G401.6 (cell line): ENCODE measurements around the gene FMNL2.

Experiments
- FAIRE-seq: peaks from 2 replicates; lab custom pipeline; 2012; peaks lifted over from hg19 to GRCh38; lab: Jason Lieb, UNC

Gene FMNL2

GRCh38 chr2:152558158-152558984 lies 223.4 kb downstream of the FMNL2 start:
- no peak for FAIRE-seq

GRCh38 chr2:152559008-152559407 lies 224.0 kb downstream of the FMNL2 start:
- no peak for FAIRE-seq

- no peak for FAIRE-seq
Measured at GRCh38 chr2:152560166-152560565, 225.2 kb downstream of the FMNL2 start.

- no peak for FAIRE-seq
Measured at GRCh38 chr2:152560873-152561595, 226.1 kb downstream of the FMNL2 start.

- no peak for FAIRE-seq
Measured at GRCh38 chr2:152562198-152562884, 227.4 kb downstream of the FMNL2 start.

- FAIRE-seq = no peak
Measured at GRCh38 chr2:152563764-152564163, 228.8 kb downstream of the FMNL2 start.

GRCh38 chr2:152564754-152565551 lies 230.0 kb downstream of the FMNL2 start:
- FAIRE-seq = no peak

- FAIRE-seq = no peak
Measured at GRCh38 chr2:152565884-152566727, 231.1 kb downstream of the FMNL2 start.

- no peak for FAIRE-seq
Measured at GRCh38 chr2:152566728-152567069, 231.7 kb downstream of the FMNL2 start.

- no peak for FAIRE-seq
Measured at GRCh38 chr2:152568531-152568930, 233.6 kb downstream of the FMNL2 start.

- FAIRE-seq = no peak
Measured at GRCh38 chr2:152569186-152569585, 234.2 kb downstream of the FMNL2 start.

GRCh38 chr2:152571048-152571766 lies 236.2 kb downstream of the FMNL2 start:
- FAIRE-seq = no peak

GRCh38 chr2:152572031-152572430 lies 237.1 kb downstream of the FMNL2 start:
- no peak for FAIRE-seq

GRCh38 chr2:152573168-152573567 lies 238.2 kb downstream of the FMNL2 start:
- no peak for FAIRE-seq

GRCh38 chr2:152577579-152577978 lies 242.6 kb downstream of the FMNL2 start:
- FAIRE-seq = no peak

GRCh38 chr2:152578573-152578972 lies 243.6 kb downstream of the FMNL2 start:
- FAIRE-seq = no peak

GRCh38 chr2:152580714-152581113 lies 245.7 kb downstream of the FMNL2 start:
- no peak for FAIRE-seq

GRCh38 chr2:152581360-152581759 lies 246.4 kb downstream of the FMNL2 start:
- FAIRE-seq = no peak

- FAIRE-seq = no peak
Measured at GRCh38 chr2:152582081-152582480, 247.1 kb downstream of the FMNL2 start.

- no peak for FAIRE-seq
Measured at GRCh38 chr2:152583512-152584229, 248.7 kb downstream of the FMNL2 start.
